IPS-11a (cell line): ENCODE measurements around the gene LDLRAP1.

Source experiments
- H3K4me3 ChIP-seq: one replicate; pipeline ENCODE4 v1.5.1; 2013; ENCODE audit warnings: low read depth, low read length, control low read depth

The LDLRAP1 gene

DNA sequence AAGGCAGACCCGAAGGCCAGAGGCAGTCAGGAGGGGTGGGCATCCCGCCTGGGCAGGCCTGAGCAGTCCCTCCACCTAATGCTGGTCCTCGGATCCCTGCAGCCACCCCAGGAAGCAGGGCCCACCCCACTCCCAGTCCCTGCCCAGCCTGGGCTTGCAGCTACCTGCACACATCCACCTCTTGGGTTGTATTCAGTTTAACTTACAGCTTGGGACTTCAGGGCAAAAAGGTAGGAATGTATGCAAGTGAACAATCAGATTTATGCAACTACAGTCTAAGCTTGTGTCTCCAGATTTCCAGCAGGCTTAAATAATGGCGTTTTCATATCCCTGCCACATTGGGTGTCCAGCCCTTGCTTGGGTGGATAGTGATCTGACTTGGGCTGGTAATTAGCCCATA is 17.4 kb downstream of the LDLRAP1 start:
- no peak overlapping the region for H3K4me3 ChIP-seq

DNA sequence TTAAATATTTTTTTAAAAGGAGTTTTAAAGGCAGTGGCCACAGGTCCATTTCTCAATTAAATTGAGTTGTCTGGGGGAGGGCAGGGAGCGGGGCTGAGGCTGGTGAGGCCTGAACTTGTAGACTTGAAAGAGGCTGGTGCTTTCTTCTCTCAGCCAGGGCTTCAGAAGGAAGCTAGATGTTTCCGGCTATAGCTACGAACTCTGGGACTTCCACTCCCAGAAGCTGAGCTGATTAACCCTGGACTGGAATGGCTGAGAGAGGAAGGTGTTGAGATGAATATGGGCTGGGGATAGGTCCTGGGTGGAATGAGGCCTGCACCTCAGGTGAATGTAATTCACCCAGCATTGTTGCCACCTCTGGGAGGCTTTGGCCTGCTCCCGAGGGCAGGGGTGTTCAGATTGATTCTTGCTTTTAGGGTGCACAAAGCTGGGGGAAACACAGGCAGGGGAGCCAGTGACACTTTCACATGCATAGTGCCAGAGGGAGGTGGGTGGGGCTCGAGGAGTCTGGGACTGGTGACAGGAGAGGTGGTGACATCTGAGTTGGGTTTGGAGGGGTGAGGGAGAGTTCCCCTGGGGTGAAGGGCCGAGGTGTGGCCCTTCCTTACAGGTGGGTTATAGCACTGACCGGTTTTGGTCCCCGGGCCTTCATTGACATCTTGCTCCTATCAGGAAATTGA is 18.2 kb downstream of the LDLRAP1 start:
- H3K4me3 ChIP-seq, result no peak overlapping the region

DNA sequence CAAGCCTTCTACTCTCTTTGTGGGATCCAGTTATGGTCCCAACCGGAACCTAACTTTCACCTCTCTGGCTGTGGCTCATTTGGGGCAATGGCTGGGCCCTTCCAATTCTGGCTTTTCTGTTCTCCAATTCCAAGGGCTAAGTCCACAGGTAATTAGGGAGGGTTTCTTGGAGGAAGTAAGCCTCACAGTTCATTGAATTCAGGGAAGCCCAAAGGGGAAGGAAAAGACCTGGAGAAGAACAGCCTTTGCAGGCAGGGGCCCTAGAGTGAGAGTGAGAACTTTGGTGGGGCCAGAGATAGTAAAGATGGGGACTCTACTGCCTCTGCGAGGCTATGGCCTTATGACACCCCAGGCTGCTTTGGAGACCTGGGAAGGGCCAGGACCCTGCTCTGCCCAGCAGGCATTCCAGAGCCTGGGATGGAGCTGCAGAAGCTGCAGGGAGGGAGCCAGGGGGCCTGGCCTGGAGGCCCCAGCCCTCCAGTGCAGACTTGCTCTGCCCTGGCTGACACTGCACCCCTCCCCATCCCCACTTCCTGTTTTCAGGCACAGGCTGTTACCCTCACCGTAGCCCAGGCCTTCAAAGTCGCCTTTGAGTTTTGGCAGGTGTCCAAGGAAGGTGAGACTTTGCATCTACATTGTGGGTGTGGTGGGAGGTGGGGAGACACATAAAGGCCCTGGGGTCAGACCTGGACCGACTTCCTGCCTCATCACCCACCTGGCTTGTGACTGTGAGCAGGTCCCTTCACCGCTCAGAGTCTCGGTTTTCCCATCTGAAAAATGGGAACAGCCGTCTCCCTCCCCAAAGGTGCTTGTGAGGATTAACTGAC is 18.9 kb downstream of the LDLRAP1 start:
- no peak overlapping the region for H3K4me3 ChIP-seq

DNA sequence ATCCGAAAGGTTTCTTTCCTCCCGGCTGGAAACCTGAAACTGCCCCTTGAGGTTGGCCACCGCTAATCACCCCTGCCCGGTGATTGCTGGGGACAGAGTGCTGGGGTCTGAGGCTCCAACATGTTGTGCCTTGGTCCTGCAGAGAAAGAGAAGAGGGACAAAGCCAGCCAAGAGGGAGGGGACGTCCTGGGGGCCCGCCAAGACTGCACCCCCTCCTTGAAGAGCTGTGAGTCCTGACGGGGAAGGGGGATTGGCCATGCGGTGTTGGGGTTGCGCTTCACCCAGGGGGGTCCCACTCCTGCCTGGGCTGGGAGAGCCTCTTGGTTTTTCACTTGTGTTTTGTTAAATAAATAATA is 19.5 kb downstream of the LDLRAP1 start:
- H3K4me3 ChIP-seq, result no peak overlapping the region

DNA sequence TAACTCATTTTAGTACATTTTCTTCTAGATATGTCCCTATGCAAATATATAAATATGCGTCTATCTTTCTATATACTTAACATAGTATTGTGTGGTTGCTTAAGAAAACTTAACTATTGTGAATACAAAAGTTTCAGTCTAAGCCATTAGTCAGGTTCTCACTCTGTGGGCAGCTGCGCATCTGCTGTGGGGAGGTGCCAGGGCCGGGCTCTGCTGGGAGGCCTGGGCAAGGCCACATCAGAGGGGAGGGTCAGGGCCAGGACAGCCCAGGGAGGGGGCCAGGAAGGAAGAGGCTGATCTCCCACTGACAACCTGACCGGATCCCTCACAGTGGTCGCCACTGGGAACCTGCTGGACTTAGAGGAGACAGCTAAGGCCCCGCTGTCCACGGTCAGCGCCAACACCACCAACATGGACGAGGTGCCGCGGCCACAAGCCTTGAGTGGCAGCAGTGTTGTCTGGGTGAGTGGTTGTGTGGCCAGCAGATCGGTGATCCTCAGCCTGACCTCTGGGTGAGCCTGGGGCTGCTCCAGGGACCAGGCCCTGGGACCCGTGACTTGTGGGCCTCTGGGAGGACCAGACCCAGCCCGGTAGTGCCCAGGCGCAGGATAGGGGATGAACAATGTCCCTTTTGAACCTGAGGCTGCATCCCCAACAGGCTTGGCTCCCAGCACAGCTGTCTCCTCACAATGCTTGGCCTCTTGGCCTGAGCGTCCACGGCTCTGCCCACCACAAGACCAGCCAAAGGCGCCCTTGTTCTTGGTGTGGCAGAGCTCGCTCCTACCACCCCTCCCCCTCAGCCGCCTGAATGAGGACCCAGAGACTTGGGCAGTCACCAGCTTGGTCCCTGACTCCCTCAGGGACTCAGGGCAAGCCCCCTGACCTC is 20.2 kb downstream of the LDLRAP1 start:
- H3K4me3 ChIP-seq, result no peak overlapping the region

DNA sequence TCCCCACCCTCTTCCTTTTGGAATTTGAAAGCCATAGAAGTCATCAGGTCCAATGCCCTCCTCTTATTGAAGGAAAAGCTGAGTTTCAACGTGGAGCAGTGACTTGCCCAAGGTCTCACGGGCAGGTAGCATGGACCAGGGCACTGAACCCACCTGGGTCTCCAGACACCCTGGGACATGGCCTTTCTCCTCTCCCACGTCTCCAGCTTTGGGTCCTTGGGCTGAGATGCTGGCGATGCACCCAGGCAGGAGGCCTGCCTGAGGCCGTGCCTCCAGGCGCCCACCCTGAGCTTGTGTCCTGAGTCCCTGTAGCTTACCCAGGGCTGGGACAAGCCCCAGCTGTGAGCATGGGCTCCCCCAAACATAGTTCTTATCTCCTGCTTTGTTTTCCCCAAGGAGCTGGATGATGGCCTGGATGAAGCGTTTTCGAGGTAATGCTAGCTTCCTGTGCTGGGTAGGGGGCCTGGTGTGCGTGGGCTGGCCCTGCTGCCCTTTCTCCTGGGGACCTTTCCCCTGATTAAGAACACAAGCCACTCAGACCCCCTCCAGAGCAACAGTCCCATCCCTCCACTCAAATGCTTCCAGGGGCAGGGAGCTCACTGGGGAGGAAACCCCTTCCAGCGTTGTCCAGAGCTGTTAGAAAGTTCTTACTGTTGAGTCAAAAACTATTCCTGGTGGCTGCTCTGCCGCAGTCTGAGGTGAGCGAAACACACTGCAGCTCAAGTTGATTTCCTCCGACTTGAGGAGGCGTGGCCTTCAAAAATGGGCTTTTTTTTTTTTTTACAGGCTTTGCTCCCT is 21.6 kb downstream of the LDLRAP1 start:
- H3K4me3 ChIP-seq, result no peak overlapping the region

DNA sequence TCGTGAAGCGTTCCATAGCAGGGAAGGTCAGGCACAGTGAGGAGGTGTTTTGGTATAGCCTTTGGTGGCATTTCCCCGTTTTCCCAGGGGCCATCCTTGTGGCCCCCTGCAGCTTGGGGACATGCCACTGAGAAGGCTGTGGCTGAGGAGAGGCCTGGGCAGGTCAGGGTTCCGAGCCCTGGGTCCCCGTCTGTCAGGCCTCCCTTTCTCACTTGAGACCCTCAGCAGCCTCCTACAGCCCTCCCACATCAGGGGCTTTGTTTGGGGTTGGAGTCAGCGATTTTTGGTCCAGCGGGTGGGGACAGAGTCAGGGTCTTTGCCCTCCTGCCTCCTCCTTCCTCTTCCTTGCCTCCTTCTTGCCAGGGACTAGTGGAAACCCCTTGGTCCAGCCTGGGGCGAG is 22.2 kb downstream of the LDLRAP1 start:
- no peak overlapping the region for H3K4me3 ChIP-seq

DNA sequence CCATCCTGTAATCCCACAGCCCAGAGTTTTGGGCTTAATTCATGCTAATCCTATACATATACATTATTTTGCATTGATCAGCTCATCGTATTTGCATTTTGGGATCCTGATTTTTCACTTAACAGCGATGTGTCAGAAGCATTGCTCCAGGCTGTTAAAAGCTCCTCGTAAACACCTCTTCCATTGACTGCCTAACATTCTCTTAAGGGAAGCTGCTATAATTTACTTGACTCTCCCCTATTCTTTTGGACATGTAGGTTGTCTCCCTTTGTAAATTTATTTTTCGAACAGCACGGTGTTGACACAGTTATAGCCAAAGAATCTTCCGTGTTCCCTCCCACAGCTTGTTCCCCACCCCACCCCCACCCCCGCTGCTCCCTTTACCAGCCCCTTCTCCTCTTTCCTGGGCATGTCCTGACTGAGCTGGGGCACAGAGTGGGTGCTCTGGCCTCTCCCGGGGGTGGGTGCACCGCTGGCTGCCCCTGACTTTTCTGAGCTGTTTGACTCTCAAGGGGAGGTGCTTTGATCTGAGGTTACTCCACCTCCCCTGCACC is 22.8 kb downstream of the LDLRAP1 start:
- no peak overlapping the region for H3K4me3 ChIP-seq

DNA sequence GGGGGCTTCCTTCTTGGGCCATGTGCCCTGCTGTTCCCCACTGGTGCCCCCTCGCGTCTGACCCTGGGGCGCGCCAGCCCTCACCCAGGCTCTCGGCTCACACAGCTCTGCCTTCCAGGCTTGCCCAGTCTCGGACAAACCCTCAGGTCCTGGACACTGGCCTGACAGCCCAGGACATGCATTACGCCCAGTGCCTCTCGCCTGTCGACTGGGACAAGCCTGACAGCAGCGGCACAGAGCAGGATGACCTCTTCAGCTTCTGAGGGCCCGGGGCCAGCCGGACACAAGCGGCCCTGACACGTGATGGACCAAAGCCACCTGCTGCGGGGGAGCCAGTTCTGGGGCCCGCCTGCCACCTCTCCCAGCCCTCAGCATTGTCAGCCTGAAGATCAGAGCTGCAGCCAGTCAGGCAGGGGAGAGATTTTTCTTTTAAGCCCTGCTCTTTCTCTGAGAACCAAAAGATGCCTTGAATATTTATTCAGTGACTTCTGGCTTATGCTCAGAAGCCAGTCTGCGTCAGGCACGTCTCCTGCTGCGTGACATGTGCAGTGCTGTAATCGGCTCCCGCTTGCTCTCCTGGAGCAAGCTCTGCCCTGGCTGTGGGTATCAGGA is 23.4 kb downstream of the LDLRAP1 start:
- H3K4me3 ChIP-seq, result no peak overlapping the region

DNA sequence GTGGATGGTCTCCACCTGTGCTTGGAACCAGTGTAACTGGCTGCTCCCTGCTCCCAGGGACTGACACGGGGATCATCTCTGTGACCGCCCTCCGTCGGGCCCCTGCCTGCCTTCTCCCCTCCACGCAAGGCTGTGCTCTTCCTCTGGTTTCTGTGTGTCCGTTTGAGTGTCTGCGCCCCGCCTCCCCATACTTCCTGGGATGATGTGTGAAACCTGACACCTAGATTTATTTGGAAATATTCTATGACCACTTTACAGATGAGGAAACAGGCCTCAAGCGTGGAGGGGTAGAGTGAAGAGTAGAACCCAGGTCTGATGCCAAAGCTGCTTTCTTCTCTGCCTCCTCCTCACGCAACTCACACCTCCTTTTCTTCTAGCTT is 24.3 kb downstream of the LDLRAP1 start:
- H3K4me3 ChIP-seq, result no peak overlapping the region

DNA sequence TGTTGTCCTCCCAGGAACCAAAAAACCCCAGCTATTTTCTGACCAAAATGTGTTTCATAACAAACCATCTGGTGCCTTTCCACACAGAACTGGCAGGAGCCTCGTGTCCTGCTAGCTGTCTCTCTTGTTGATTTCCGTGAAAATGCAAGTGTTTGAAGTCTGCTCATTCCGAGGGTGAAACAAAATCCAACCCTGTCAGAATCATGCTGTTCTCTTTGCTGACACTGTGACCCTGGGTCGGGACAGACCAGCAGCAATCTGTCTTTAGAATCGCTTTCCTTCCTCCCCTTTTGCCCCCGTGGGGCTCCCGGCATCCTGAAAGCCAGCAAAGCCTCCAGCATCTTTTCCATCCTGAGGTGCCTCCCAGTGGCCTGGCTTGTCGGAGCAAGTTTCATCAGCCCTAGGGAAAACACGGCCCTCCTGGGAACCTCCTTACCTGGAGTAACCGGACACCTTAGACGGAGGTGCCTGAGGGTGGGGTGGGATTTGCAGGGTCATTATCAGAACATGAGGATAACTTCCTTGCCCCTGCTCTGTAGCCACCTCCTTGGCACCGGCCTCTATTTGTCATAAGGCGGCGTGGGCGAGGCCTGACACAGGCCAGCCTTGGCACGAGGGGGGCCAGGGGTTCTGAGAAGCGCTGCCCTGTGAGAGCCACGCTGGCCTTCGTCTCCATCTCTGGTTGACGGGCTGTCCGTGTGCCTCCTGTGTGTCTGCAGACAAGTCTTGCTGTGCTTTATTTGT is 24.9 kb downstream of the LDLRAP1 start:
- H3K4me3 ChIP-seq, result no peak overlapping the region

DNA sequence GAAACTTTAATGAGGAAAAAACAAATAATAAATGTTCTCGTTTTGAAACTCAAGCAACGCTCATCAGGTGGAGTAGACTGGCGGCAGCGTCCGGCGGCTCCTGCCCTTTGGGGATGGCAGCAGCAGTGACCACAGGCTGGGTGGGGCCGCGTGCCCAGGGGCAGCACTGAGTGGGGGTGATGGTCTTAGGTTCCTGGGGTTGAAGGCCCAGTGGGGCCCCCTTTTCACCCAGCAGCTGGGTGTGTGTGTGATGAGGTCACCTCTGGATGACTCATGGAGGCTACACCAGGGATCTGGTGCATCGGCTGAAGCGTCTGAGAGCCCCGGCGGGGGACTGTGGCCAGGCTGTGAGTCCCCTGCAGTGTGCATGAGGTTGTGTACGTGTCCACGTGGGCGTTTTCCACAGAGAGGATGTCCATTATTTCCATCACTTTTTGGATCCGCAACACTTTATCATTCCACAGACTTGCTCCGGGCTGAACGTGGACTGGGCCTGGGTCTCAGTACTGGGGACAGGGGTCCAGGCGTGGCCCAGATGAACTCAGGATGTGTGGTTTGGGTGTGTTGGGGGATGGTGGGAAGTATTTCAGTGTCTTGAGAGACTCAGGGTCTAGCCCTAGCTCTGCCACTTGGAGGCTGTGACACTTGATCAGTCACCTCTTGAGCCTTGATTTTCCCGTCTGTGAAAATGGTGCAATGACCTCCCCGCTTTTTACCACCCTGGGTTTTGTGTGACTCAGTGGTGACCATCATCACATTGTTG is 25.6 kb downstream of the LDLRAP1 start:
- no peak overlapping the region for H3K4me3 ChIP-seq

DNA sequence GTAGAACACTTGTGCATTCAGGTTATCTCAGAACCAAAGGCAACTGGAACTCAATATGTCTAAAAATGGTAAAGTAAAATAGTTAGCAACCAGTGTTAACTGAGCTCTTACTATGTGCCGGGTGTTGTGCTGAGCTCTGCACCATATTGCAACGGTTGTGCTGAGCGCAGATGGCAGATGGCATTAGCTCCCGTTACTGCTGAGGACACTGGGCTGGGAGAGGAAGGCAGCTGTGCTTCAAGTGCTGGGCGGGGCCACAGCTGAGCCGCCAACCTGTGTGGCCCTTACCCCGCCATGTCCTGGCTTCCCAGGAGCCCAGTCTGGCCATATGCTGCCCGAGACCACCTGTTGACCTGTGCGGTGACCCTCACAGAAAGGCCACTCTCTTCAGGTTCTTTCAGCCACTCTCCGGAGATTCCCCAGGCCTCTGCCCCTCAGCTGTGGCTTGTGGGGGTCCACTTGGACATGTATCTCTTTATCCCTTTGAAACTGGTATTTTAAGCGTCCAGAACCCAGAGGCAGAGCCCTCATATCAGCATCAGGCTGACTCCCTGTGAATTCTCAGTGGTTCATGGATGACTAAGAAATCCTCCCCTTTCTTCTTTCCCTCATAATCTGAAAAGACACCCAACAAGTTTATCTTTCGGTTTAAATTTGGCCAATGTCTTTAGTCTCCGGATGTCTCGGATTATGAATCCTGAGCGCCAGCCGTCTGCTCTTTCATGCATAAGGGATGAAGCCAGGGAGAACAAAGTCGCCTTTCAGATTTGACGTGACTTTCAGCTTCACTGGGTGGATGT is 26.4 kb downstream of the LDLRAP1 start:
- H3K4me3 ChIP-seq, result no peak overlapping the region

DNA sequence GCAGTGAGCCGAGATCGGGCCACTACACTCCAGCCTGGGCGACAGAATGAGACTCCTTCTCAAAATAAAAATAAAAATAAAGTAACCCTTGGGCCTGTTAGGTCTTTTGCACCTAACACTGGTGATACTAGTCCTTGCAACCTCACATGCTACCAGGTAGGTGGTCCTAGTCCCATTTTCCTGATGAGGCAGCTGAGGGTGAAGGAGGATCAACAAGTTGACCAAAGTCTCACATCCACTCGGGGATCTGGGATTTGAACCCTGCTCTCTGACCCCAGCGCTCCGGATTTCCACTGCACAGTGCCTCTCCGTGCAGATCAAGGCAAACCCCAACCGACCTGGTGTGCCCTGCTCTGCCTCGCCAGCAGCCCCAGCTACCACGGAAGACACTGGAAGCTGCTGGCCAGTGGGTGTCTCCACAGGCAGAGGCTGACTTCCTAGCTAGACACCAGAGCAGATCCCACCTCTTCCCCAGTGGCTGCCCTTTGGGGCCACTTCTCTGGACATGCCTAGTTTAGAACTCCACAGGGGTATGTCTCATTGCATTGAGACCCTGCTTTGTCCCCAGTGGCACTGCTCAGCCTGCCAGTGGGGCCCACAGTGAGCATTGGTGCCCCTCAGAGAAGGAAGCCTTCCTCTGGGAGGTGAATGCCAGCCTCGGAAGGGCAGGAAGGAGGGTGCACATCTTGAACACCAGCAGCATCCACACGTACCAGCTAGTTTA is 27.6 kb downstream of the LDLRAP1 start:
- no peak overlapping the region for H3K4me3 ChIP-seq

DNA sequence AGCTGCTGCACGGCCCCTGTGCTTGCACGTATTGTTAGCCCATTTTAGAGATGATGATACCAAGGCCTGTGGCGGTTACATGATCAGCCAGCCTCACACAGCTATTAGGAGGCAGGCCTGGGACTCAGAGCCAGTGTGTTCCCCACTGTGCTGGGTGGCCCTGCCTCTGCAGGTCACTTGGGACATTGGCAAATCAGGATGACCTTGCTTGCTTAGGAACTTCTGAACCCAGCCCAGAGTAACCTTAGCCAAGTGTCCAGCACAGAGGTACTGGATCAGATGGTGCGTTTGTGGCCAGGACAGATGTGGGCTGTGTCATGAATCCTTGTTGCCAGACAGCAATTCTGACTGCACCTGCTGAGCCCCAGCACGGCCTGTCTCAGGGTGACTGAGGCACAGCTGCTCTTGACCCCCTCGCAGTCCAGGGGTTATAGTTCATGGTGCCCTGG is 28.1 kb downstream of the LDLRAP1 start:
- no peak overlapping the region for H3K4me3 ChIP-seq

DNA sequence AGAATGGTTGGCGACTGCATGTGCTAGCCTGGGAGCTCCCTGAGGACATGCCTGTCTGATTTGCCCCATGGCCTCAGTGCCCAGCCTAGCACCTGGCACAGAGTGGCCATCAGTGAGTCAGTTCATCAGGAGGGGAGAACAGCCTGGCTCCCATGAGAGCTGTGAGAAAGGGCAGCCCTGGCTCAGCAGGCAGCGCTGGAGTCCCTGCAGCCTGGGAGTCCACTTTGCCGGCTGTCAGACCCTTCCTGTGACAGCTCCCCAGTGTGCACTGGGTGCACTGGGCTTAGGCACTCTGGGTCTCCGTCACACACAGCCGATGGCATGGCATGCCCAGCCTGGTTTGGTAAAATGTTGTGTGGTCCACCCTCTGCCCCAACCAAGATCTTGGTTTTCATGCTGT is 28.7 kb downstream of the LDLRAP1 start:
- H3K4me3 ChIP-seq, result no peak overlapping the region
